ENCODE measurements around the gene BACH2.

The BACH2 gene

DNA sequence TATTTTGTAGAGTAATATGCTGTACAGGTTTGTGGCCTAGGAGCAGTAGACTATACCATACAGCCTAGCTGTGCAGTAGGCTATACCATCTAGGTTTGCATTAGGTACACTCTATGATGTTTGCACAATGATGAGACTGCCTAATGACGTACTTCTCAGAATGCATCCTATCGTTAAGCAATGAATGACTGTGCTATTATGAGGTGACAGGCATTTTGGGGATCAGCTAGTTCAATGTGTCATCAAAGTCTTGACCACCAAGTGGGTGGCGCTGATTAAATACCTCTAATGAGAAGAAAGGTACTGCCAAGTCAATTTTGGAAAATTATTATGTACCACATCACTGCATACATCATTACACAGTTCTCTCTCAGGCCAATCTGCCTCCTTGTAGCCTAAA, 190.2 kb downstream of the BACH2 start:
- H3K9me3 Mint-ChIP-seq = no peaks in the 10 kb centered on the region
- peak overlapping the region; percentile 77 for H3K27ac Mint-ChIP-seq
- no peaks in the 10 kb centered on the region for H3K27me3 Mint-ChIP-seq
- peaks cover 46% of the 10 kb centered on the region for H3K36me3 Mint-ChIP-seq (ENCODE audit: low read depth)
- H3K4me1 Mint-ChIP-seq (ENCODE audit: low read depth) = peaks cover 100% of the 10 kb centered on the region
- H3K4me3 Mint-ChIP-seq = peak overlapping the region; percentile 17

DNA sequence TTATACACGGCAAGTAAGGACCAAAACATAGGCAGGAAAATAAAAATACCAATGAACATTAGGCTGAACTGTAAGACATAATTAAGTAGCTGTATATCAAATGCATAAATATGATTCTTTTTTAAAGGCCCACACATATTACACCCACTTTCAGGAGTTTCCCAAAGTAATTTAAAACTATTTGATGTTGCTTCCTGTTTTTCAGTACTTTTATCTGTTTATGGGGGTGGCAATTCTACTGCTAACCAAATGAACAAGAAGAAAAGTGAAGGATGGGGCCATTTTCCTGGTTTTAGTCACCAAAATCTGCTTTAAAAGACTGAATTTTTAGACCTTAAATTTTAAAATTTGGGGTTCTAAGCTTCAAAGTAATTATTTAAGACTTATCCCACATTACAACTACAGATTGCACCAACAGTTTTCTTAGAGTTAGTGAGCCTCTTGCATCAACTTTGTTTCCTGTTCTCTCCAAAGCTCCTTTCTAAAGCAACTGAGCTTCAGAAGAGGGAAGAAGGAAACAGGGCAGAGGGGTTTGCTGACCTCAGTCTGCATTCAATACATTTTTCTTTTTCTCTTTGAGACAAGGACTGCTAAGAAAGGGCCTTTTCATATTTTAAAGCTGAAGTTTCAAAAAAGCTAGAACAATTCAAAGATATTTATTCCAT, 191.0 kb downstream of the BACH2 start:
- H3K27ac Mint-ChIP-seq = peak overlapping the region; percentile 77
- H3K36me3 Mint-ChIP-seq (ENCODE audit: low read depth) = peaks cover 54% of the 10 kb centered on the region
- peak overlapping the region; percentile 42 for H3K4me3 Mint-ChIP-seq
- H3K4me1 Mint-ChIP-seq (ENCODE audit: low read depth) = peaks cover 100% of the 10 kb centered on the region
- H3K9me3 Mint-ChIP-seq = no peaks in the 10 kb centered on the region
- H3K27me3 Mint-ChIP-seq = no peaks in the 10 kb centered on the region

DNA sequence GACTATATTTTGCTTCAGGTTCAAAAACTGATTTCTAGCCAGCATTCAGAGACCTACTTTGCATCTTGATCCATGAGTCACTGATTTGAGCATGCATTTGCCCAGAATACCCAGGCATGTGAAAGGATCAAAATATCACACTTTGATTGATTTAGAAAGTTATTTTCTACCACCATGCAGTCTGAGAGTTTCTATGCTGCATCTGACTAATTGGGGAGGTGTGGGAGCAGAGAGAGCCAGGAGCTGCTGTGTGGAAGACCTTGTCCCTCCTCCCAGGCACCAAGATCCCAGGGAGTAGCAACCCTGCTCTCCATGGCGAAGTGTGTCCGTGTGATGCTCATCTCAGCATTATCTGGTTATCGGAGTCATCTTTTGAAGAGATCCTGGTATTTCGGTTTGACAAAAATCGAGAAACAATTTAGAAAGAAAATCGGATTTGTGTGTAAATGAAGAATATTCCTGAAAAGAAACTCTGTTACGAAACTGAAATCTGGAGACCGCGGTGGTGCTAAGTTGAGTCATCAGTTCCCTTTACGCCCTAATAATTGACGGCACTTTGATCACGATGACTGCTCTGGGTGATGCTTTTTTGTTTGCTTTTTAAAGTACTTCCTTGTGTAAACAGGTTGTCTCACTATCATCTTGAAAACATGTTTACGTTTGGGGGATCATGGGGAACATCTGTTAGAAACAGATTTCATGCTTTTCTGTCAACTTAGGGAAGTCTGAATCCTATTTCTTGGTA, 193.4 kb downstream of the BACH2 start:
- Mint-ChIP-seq H3K27me3 (no peaks in the 10 kb centered on the region), H3K9me3 (no peaks in the 10 kb centered on the region), H3K4me1 (ENCODE audit: low read depth) (peaks cover 100% of the 10 kb centered on the region), H3K27ac (peak overlapping the region; percentile 97), H3K36me3 (ENCODE audit: low read depth) (peaks cover 47% of the 10 kb centered on the region), H3K4me3 (peak overlapping the region; percentile 77)

DNA sequence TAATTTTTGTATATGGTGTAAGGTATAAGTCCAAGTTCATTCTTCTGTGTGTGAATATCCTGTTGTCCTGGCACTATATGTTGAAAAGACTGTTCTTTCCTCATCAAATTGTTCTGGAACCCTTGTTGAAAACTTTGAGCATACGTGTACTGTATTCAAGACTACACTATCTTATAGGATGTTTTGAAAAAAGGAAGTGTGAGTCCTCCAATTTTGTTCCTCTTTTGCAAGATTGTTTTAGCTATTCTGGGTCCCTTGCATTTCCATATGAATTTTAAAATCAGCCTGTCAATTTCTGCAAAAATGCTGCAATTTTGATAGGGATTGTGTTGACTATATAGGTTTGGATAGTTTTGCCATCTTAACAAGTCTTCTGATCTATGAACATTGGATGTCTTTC, 195.2 kb downstream of the BACH2 start:
- H3K4me3 Mint-ChIP-seq = no peak overlapping the region
- peaks cover 100% of the 10 kb centered on the region for H3K4me1 Mint-ChIP-seq (ENCODE audit: low read depth)
- no peaks in the 10 kb centered on the region for H3K9me3 Mint-ChIP-seq
- H3K36me3 Mint-ChIP-seq (ENCODE audit: low read depth) = peaks cover 40% of the 10 kb centered on the region
- H3K27me3 Mint-ChIP-seq = no peaks in the 10 kb centered on the region
- peak overlapping the region; percentile 17 for H3K27ac Mint-ChIP-seq

DNA sequence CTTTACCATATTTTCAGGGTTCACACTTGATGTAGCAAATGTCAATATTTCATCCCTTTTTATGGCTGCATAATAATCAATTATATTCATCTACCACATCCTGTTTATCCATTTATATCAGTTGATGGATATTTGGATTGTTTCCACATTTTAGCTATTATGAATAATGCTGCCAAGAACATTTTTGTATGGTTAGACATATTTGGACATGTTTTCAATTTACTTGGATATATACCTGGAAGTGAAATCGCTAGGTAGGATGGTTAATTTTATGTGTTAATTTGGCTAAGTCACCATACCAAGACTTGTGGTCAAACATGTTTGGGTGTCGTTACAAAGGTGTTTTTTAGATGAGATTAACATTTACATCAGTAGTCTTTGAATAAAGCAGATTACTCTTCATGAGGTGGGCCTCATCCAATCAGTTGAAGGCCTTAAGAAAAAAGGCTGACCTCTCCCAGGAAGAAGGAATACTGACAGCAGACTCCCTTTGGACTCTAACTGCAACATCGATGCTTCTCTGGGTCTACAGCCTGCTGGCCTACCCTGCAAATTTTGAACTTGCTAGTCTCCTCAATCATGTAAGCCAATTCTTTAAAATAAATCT, 196.5 kb downstream of the BACH2 start:
- peak overlapping the region; percentile 10 for H3K27ac Mint-ChIP-seq
- H3K9me3 Mint-ChIP-seq = no peaks in the 10 kb centered on the region
- peaks cover 100% of the 10 kb centered on the region for H3K4me1 Mint-ChIP-seq (ENCODE audit: low read depth)
- H3K36me3 Mint-ChIP-seq (ENCODE audit: low read depth) = peaks cover 45% of the 10 kb centered on the region
- H3K4me3 Mint-ChIP-seq = peak overlapping the region; percentile 0
- H3K27me3 Mint-ChIP-seq = no peaks in the 10 kb centered on the region

DNA sequence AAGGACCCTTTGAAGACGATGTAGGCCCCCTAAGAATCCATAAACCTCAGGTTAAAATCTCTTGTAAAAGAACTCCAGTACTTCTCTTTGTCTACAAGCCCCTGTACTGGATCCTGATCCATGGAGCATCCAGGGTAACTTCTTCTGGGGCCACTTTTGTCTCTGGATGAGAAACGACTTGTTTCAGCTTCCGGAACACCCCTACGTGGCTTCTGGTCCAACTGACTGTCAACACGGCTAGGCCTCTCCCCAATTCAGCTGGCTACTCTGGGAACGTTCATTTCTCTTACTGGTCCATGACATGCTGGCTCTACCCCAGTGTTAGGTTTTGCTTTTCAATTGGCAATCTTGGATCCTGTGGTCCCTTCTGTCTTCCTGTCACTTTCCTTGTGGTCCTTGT, 198.0 kb downstream of the BACH2 start:
- Mint-ChIP-seq H3K4me1 (ENCODE audit: low read depth) (peaks cover 100% of the 10 kb centered on the region), H3K9me3 (peaks cover 5% of the 10 kb centered on the region), H3K36me3 (ENCODE audit: low read depth) (peaks cover 48% of the 10 kb centered on the region), H3K27me3 (no peaks in the 10 kb centered on the region), H3K27ac (peak overlapping the region; percentile 88), H3K4me3 (peak overlapping the region; percentile 1)

DNA sequence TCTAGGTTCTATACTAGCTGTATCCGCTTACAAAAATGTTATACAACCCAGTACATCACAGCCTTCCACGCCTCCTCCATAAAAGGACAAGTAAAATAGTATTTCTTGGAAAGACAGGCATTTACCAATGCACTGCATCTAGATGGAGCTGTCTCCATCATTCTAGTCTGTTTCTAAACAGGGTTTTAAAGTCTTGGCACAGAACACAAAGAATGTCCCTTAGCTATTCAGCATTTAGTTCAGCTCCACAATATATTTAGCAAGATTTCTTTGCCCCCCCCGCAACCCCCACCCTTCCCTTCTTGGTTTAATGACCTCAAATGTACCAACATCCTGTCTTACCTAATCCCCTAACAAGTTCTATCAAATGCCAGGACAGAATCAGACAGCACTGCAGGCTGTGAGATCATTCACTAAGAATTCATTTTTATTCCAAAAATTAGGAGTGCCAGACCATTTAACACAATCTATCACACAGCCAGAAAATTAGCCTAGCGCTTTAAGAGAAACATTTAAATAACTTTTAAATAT, 198.6 kb downstream of the BACH2 start:
- H3K4me3 Mint-ChIP-seq = peak overlapping the region; percentile 1
- peaks cover 48% of the 10 kb centered on the region for H3K36me3 Mint-ChIP-seq (ENCODE audit: low read depth)
- no peaks in the 10 kb centered on the region for H3K27me3 Mint-ChIP-seq
- peaks cover 5% of the 10 kb centered on the region for H3K9me3 Mint-ChIP-seq
- H3K4me1 Mint-ChIP-seq (ENCODE audit: low read depth) = peaks cover 100% of the 10 kb centered on the region
- peak overlapping the region; percentile 88 for H3K27ac Mint-ChIP-seq

DNA sequence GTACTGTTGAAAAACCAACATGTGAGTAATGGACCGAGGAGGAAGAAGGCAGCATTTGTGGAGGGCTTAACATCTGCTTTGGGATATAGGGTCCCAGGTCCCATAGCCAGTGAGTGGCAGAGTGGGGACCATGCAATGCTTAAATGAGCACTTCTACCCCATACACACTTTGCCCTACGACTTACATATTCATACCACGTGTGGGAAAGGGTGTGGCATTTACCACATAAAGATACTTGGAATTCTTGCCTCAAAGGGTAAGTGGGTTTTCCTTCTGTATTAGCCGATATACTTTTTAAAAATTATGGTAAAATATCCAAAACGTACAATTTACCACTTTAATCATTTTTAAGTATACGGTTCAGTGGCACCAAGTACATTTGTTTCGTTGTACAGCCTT, 199.3 kb downstream of the BACH2 start:
- H3K4me3 Mint-ChIP-seq = no peak overlapping the region
- peaks cover 5% of the 10 kb centered on the region for H3K9me3 Mint-ChIP-seq
- peak overlapping the region; percentile 88 for H3K27ac Mint-ChIP-seq
- no peaks in the 10 kb centered on the region for H3K27me3 Mint-ChIP-seq
- peaks cover 47% of the 10 kb centered on the region for H3K36me3 Mint-ChIP-seq (ENCODE audit: low read depth)
- H3K4me1 Mint-ChIP-seq (ENCODE audit: low read depth) = peaks cover 100% of the 10 kb centered on the region

DNA sequence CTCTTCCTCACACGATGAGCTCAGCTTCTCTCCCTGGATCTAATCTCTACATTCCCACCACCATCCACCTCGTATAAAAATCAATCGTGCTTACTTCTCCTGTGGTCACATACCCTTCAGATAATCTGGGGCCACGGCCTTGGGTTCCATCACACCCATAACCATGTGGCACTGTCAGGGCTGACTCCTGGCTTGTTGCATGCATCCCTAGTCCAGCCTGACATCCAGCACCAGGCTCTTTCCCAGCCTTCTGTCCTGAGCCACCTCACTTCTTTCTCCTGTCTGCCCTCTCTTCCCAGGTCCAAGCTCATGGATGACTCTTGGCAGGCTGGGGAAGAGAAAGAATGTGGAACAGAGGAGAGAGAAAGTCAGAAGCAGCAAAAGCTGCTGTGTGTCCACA, 199.8 kb downstream of the BACH2 start:
- peaks cover 100% of the 10 kb centered on the region for H3K4me1 Mint-ChIP-seq (ENCODE audit: low read depth)
- H3K27me3 Mint-ChIP-seq = no peaks in the 10 kb centered on the region
- peak overlapping the region; percentile 88 for H3K27ac Mint-ChIP-seq
- peaks cover 5% of the 10 kb centered on the region for H3K9me3 Mint-ChIP-seq
- H3K4me3 Mint-ChIP-seq = peak overlapping the region; percentile 21
- peaks cover 46% of the 10 kb centered on the region for H3K36me3 Mint-ChIP-seq (ENCODE audit: low read depth)

DNA sequence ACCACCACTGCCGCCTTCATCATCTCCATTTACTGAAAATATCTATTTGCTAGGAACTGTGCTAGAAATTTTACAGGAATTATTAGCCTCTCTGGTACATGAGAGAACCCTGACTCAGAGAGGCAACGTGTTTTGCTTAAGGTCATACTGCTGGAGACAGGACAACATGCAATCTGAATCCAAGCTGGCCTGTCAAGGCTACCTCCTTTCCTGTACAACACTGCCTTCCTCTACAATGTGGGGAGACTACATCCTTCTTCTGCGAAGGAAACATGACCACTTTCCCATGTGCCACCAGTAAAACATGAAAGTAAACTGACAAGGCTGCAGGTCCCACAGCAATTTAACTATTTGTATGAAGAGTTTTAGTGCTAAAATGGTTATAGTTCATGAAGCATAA, 200.9 kb downstream of the BACH2 start:
- peak overlapping the region; percentile 88 for H3K27ac Mint-ChIP-seq
- H3K36me3 Mint-ChIP-seq (ENCODE audit: low read depth) = peaks cover 41% of the 10 kb centered on the region
- peak overlapping the region; percentile 21 for H3K4me3 Mint-ChIP-seq
- peaks cover 100% of the 10 kb centered on the region for H3K4me1 Mint-ChIP-seq (ENCODE audit: low read depth)
- H3K27me3 Mint-ChIP-seq = no peaks in the 10 kb centered on the region
- H3K9me3 Mint-ChIP-seq = peaks cover 5% of the 10 kb centered on the region

DNA sequence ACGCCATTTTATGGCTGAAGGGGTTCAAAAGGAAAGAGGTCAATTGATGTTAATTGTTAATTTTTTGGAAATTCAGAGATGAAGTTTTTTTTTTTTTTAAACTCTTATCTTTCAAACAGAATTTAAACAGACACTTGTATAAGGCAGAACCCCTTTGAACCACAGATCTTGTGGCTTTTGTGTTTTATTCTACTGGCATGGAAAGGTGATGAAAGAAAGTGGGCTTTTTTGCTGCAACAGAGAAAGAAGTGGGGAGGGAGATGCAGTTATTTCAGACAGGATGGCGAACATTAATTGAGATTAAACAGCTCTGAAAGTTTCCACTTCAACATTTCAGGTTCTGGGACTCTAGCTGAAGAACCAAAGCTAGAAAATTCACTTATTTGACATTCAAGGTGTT, 201.5 kb downstream of the BACH2 start:
- Mint-ChIP-seq H3K27me3 (no peaks in the 10 kb centered on the region), H3K36me3 (ENCODE audit: low read depth) (peaks cover 44% of the 10 kb centered on the region), H3K9me3 (peaks cover 5% of the 10 kb centered on the region), H3K4me3 (peak overlapping the region; percentile 21), H3K27ac (peak overlapping the region; percentile 88), H3K4me1 (ENCODE audit: low read depth) (peaks cover 100% of the 10 kb centered on the region)

DNA sequence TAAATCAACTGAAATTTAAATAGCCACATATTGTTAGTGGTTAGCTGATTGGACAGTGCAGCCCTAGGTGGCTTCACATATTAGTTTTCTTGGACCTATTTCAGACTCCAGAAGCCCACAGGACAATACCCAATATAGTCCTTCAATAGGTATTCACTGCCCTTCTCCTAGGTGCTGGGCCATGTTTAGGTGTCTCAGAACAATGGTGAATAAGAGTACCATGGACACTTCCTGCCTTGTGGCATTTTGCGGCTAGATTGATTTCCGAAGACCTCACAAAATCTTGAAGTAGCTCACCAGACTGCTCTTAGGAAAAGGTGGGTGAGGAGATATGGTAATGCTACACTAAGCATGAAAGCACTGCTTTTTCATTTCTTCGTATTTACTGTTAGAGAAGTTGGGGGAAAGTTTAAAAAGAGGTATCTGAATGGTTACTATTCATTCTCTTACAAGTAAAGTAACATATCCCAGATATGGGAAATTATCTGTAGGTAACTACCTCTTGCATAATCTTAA, 203.0 kb downstream of the BACH2 start:
- H3K4me1 Mint-ChIP-seq (ENCODE audit: low read depth) = peaks cover 100% of the 10 kb centered on the region
- peak overlapping the region; percentile 88 for H3K27ac Mint-ChIP-seq
- no peaks in the 10 kb centered on the region for H3K27me3 Mint-ChIP-seq
- H3K9me3 Mint-ChIP-seq = peaks cover 5% of the 10 kb centered on the region
- H3K36me3 Mint-ChIP-seq (ENCODE audit: low read depth) = peaks cover 56% of the 10 kb centered on the region
- no peak overlapping the region for H3K4me3 Mint-ChIP-seq

DNA sequence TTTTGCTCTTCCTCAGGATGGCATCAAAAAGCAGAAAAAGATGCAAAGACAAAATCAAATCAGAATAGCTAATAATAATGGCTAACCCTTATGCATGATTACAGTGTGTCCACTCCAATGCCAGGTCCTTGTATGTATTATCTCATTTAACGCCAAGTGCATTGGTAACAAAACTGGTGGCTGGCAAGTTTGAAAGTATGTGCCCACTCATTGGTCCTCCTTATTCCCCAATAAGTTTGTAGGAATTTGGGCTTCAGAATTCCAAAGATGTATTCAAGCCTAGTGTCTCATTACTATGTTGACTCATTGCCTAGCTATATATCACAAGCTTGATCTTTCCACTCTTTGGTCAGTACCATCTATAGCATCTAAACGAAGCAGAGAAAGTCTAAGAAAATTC, 205.8 kb downstream of the BACH2 start:
- Mint-ChIP-seq H3K36me3 (ENCODE audit: low read depth) (peaks cover 81% of the 10 kb centered on the region), H3K27ac (peak overlapping the region; percentile 3), H3K4me1 (ENCODE audit: low read depth) (peaks cover 99% of the 10 kb centered on the region), H3K4me3 (no peak overlapping the region), H3K9me3 (peaks cover 5% of the 10 kb centered on the region), H3K27me3 (no peaks in the 10 kb centered on the region)

DNA sequence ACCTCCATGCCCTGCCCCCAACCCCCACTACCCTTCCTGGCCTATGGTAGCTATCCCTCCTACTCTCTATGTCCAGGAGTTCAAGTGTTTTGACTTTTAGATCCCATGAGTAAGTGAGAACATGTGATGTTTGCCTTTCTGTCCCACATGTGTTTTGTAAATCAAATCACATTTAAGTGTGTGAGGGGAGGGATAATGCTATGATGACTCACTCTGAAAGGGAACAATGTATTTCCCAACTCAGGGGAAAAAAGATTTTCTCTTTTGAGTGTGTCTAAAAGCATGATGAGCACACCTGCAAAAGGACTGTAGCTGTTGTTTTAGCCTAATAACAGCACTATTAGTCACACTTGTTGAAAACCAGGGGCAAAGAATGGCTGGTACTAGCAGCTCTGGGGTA, 208.6 kb downstream of the BACH2 start:
- Mint-ChIP-seq H3K4me3 (peak overlapping the region; percentile 19), H3K27me3 (no peaks in the 10 kb centered on the region), H3K9me3 (no peaks in the 10 kb centered on the region), H3K4me1 (ENCODE audit: low read depth) (peaks cover 99% of the 10 kb centered on the region), H3K36me3 (ENCODE audit: low read depth) (peaks cover 67% of the 10 kb centered on the region), H3K27ac (peak overlapping the region; percentile 89)
